Fibroblast of pulmonary artery (primary cell): ENCODE measurements around the gene TNFSF8.

Experiments
- DNase-seq: peaks from one replicate; pipeline ENCODE4 v3.0.0-alpha.2; 2010; ENCODE audit warnings: low read depth
- H3K4me3 ChIP-seq: replicated peaks from 2 replicates; pipeline ENCODE4 v1.5.1; 2011; ENCODE audit warnings: low read depth, mild to moderate bottlenecking, control low read depth, low read length, moderate library complexity
- CTCF ChIP-seq: IDR thresholded peaks from 2 replicates; pipeline ENCODE4 v1.5.1; 2011; ENCODE audit warnings: mild to moderate bottlenecking, control low read depth, low read length, inconsistent platforms; ENCODE audit errors: missing control alignments

Gene TNFSF8

GRCh38 chr9:114856215-114856941, 74.0 kb downstream of the TNFSF8 start:
- TF ChIP-seq CTCF = no peak
- no peak overlapping the region for H3K4me3 ChIP-seq
- DNase-seq = peak; percentile 72

- DNase-seq = peak; percentile 46
- no peak overlapping the region for H3K4me3 ChIP-seq
- no peak for TF ChIP-seq CTCF
Measured at GRCh38 chr9:114855488-114855887, 74.9 kb downstream of the TNFSF8 start.

GRCh38 chr9:114854736-114855355, 75.5 kb downstream of the TNFSF8 start:
- no peak for TF ChIP-seq CTCF
- no peak overlapping the region for H3K4me3 ChIP-seq
- DNase-seq = no peak

- TF ChIP-seq CTCF = no peak
- DNase-seq = no peak
- H3K4me3 ChIP-seq = no peak overlapping the region
Measured at GRCh38 chr9:114853071-114853855, 77.1 kb downstream of the TNFSF8 start.

- peak; percentile 94 for DNase-seq
- H3K4me3 ChIP-seq = no peak overlapping the region
- TF ChIP-seq CTCF = no peak
Measured at GRCh38 chr9:114852050-114852594, 78.3 kb downstream of the TNFSF8 start.

GRCh38 chr9:114851306-114851705, 79.1 kb downstream of the TNFSF8 start:
- TF ChIP-seq CTCF = no peak
- no peak overlapping the region for H3K4me3 ChIP-seq
- DNase-seq = no peak
